Measurements from ENCODE around the gene TMEM126A.

GRCh38 chr11:85627998-85628770, 19.6 kb upstream of the TMEM126A start, which contains the start of gene TMEM126B:
- TF ChIP-seq FOXA1 (IDR thresholded peaks at IDR 0.05) (peak; percentile 49), RAD21 (IDR thresholded peaks at IDR 0.05) (peak; percentile 22 to 34), CTCF (IDR thresholded peaks at IDR 0.05; ENCODE audit: low read depth, low read length, missing input control) (no peak), JUND (IDR thresholded peaks at IDR 0.05) (peak; percentile 23 to 56), GABPA (IDR thresholded peaks at IDR 0.05 in 1 of 2, conservative IDR thresholded peaks at IDR 0.05 in 1 of 2) (peak in 1 of 2 donors; percentile 84), ZBTB33 (IDR thresholded peaks at IDR 0.05) (peak; percentile 90)

Data from liver (tissue), 3 donors.